ENCODE measurements around the gene PSMB3.

GRCh38 chr17:38799501-38800236, 47.1 kb downstream of the PSMB3 start, which contains the start of gene PIP4K2B:
- no peak for TF ChIP-seq CTCF (conservative IDR thresholded peaks at IDR 0.05 in 1 of 2, IDR thresholded peaks at IDR 0.05 in 1 of 2; ENCODE audit: low read depth in 1 of 2, low read length in 2 of 2)
- no peak for TF ChIP-seq EZH2 (IDR thresholded peaks at IDR 0.05; ENCODE audit: low read length, missing control alignments)

All from fibroblast of lung (primary cell).